Trophoblast cell (in vitro differentiated cells and primary cell): ENCODE results near the gene HADHA.

Source experiments
- DNase-seq, 2 donors: peaks; one replicate each; pipeline ENCODE4 v3.0.0-alpha.2; 2016
- H2AFZ ChIP-seq: 2 replicates; pipeline ENCODE4 v1.6.1; 2013; ENCODE audit warnings: low read length, moderate library complexity, mild to moderate bottlenecking; ENCODE audit not compliant: insufficient read depth, poor library complexity
- H2AK5ac ChIP-seq: 2 replicates; pipeline ENCODE4 v1.6.1; 2013; ENCODE audit warnings: mild to moderate bottlenecking, low read length
- H2BK120ac ChIP-seq: 2 replicates; pipeline ENCODE4 v1.6.1; 2013; ENCODE audit warnings: low read length, mild to moderate bottlenecking, moderate library complexity; ENCODE audit not compliant: insufficient read depth, poor library complexity
- H2BK12ac ChIP-seq: 2 replicates; pipeline ENCODE4 v1.6.1; 2013; ENCODE audit warnings: mild to moderate bottlenecking, low read length, moderate library complexity
- H2BK5ac ChIP-seq: 2 replicates; pipeline ENCODE4 v1.6.1; 2013; ENCODE audit warnings: low read length, low read depth, moderate library complexity, mild to moderate bottlenecking; ENCODE audit not compliant: poor library complexity
- H3K14ac ChIP-seq: 2 replicates; pipeline ENCODE4 v1.6.1; 2013; ENCODE audit warnings: mild to moderate bottlenecking, low read length
- H3K18ac ChIP-seq: 2 replicates; pipeline ENCODE4 v1.6.1; 2013; ENCODE audit warnings: mild to moderate bottlenecking, low read length
- H3K23ac ChIP-seq: 2 replicates; pipeline ENCODE4 v1.6.1; 2013; ENCODE audit warnings: low read length
- H3K27ac ChIP-seq: 2 replicates; pipeline ENCODE4 v1.5.1; 2013; ENCODE audit warnings: low read depth, mild to moderate bottlenecking, inconsistent platforms, low read length, moderate library complexity
- H3K27me3 ChIP-seq: 2 replicates; pipeline ENCODE4 v1.6.1; 2013; ENCODE audit warnings: inconsistent platforms, mild to moderate bottlenecking, low read length, moderate library complexity; ENCODE audit not compliant: insufficient read depth
- H3K36me3 ChIP-seq, 2 experiments: 1 replicate in 1 of 2; 2 replicates in 1 of 2; pipeline ENCODE4 v1.6.1; 2013; ENCODE audit warnings: low read length in 2 of 2, mild to moderate bottlenecking in 2 of 2, moderate library complexity in 1 of 2; ENCODE audit not compliant: insufficient read depth in 2 of 2, control insufficient read depth in 1 of 2
- H3K4ac ChIP-seq: 2 replicates; pipeline ENCODE4 v1.6.1; 2013; ENCODE audit warnings: low read depth, mild to moderate bottlenecking, low read length, moderate library complexity
- H3K4me1 ChIP-seq, 2 experiments: 1 replicate in 1 of 2; 2 replicates in 1 of 2; pipeline ENCODE4 v1.6.1; 2013; ENCODE audit warnings: low read length in 2 of 2, mild to moderate bottlenecking in 2 of 2, moderate library complexity in 1 of 2; ENCODE audit not compliant: insufficient read depth in 2 of 2, control insufficient read depth in 1 of 2
- H3K4me2 ChIP-seq: 2 replicates; pipeline ENCODE4 v1.6.1; 2013; ENCODE audit warnings: inconsistent platforms, mild to moderate bottlenecking, low read length, moderate library complexity
- H3K4me3 ChIP-seq: 2 replicates; pipeline ENCODE4 v1.5.1; 2013; ENCODE audit warnings: mild to moderate bottlenecking, low read depth, low read length, inconsistent platforms
- H3K79me1 ChIP-seq: one replicate; pipeline ENCODE4 v1.6.1; 2013; ENCODE audit warnings: low read length
- H3K79me2 ChIP-seq: 2 replicates; pipeline ENCODE4 v1.6.1; 2013; ENCODE audit warnings: low read length, mild to moderate bottlenecking; ENCODE audit not compliant: control insufficient read depth, insufficient read depth, poor library complexity
- H3K9ac ChIP-seq: 2 replicates; pipeline ENCODE4 v1.6.1; 2013; ENCODE audit warnings: mild to moderate bottlenecking, low read length
- H3K9me3 ChIP-seq: 2 replicates; pipeline ENCODE4 v1.6.1; 2013; ENCODE audit warnings: low read depth, mild to moderate bottlenecking, control low read depth, inconsistent platforms, low read length; ENCODE audit not compliant: insufficient read depth
- H4K12ac ChIP-seq: 2 replicates; pipeline ENCODE4 v1.6.1; 2013; ENCODE audit warnings: low read depth, mild to moderate bottlenecking, low read length, moderate library complexity
- H4K8ac ChIP-seq: 2 replicates; pipeline ENCODE4 v1.6.1; 2013; ENCODE audit warnings: low read depth, mild to moderate bottlenecking, low read length, moderate library complexity
- H4K91ac ChIP-seq: one replicate; pipeline ENCODE4 v1.6.1; 2013; ENCODE audit warnings: low read depth, mild to moderate bottlenecking, low read length, moderate library complexity
- WGBS: extraction: QIAGEN DNeasy Blood & Tissue Kit; methylation state at CpG from one replicate; pipeline ENCODE4 v1.1.7; 2013; ENCODE audit warnings: missing lambda C conversion rate; ENCODE audit not compliant: insufficient read length, insufficient coverage; ENCODE audit errors: extremely low coverage; 5-methylcytosine and 5-hydroxymethylcytosine counted together

HADHA gene

GRCh38 chr2:26185954-26186770 is 58.3 kb downstream of the HADHA start:
- peaks cover 4 to 5% of the 10 kb centered on the region in 2 experiments for H3K4me1 ChIP-seq
- H3K79me2 ChIP-seq: peaks cover 1% of the 10 kb centered on the region
- no peak overlapping the region for H2BK5ac ChIP-seq
- H3K36me3 ChIP-seq: peaks cover 13% of the 10 kb centered on the region in 2 experiments
- no peaks in the 10 kb centered on the region for H3K9me3 ChIP-seq
- no peak overlapping the region for H3K9ac ChIP-seq
- no peaks in the 10 kb centered on the region for H3K27me3 ChIP-seq
- no CpG with 5 or more reads among the region's 16 CpGs for WGBS
- H3K18ac ChIP-seq: no peak overlapping the region
- H2AK5ac ChIP-seq: no peak overlapping the region
- no peak overlapping the region for H2BK120ac ChIP-seq
- H3K4me3 ChIP-seq: no peak overlapping the region
- H3K4ac ChIP-seq: no peak overlapping the region
- H2AFZ ChIP-seq: no peak overlapping the region
- DNase-seq: no peak
- H2BK12ac ChIP-seq: no peak overlapping the region
- H3K14ac ChIP-seq: no peak overlapping the region
- peaks cover 4% of the 10 kb centered on the region for H3K79me1 ChIP-seq
- no peak overlapping the region for H4K8ac ChIP-seq
- no peak overlapping the region for H3K4me2 ChIP-seq
- no peak overlapping the region for H3K23ac ChIP-seq
- H4K91ac ChIP-seq: no peak overlapping the region
- no peak overlapping the region for H4K12ac ChIP-seq
- no peak overlapping the region for H3K27ac ChIP-seq

- Histone ChIP-seq H3K4ac (no peak overlapping the region), H4K91ac (peak overlapping the region; percentile 61), H2BK5ac (peak overlapping the region; percentile 9), H3K4me3 (peak overlapping the region; percentile 69), H2AK5ac (no peak overlapping the region), H4K12ac (peak overlapping the region; percentile 90), H3K36me3 (peaks cover 5 to 6% of the 10 kb centered on the region in 2 experiments), H3K4me2 (peak overlapping the region; percentile 76), H3K14ac (peak overlapping the region; percentile 77), H3K23ac (no peak overlapping the region), H2BK120ac (peak overlapping the region; percentile 60), H3K27ac (no peak overlapping the region), H3K79me2 (peaks cover 1% of the 10 kb centered on the region), H3K79me1 (peaks cover 4% of the 10 kb centered on the region), H3K18ac (no peak overlapping the region), H3K9ac (peak overlapping the region; percentile 20), H3K4me1 (peaks cover 4 to 5% of the 10 kb centered on the region in 2 experiments), H2BK12ac (no peak overlapping the region), H4K8ac (peak overlapping the region; percentile 88), H2AFZ (peak overlapping the region; percentile 56), H3K9me3 (no peaks in the 10 kb centered on the region), H3K27me3 (no peaks in the 10 kb centered on the region)
- DNase-seq: no peak
- WGBS: no CpG with 5 or more reads among the region's 20 CpGs
These were observed 59.0 kb downstream of the HADHA start for GRCh38 chr2:26185304-26185928.

- Histone ChIP-seq H2AK5ac (no peak overlapping the region), H2BK12ac (peak overlapping the region; percentile 45), H4K91ac (peak overlapping the region; percentile 61), H3K4me1 (peaks cover 4 to 5% of the 10 kb centered on the region in 2 experiments), H4K12ac (peak overlapping the region; percentile 90), H3K23ac (no peak overlapping the region), H3K9me3 (no peaks in the 10 kb centered on the region), H3K14ac (peak overlapping the region; percentile 77), H4K8ac (peak overlapping the region; percentile 88), H3K27ac (no peak overlapping the region), H3K4ac (peak overlapping the region; percentile 16), H3K18ac (peak overlapping the region; percentile 70), H3K36me3 (no peaks in the 10 kb centered on the region), H2AFZ (peak overlapping the region; percentile 56), H3K9ac (no peak overlapping the region), H3K4me2 (peak overlapping the region; percentile 76), H3K79me1 (peaks cover 4% of the 10 kb centered on the region), H3K4me3 (peak overlapping the region; percentile 69), H3K27me3 (peaks cover 2% of the 10 kb centered on the region), H3K79me2 (peaks cover 1% of the 10 kb centered on the region), H2BK5ac (peak overlapping the region; percentile 9), H2BK120ac (peak overlapping the region; percentile 60)
- no CpG with 5 or more reads among the region's 114 CpGs for WGBS
- peak; percentile 37 to 80 for DNase-seq
These were observed 59.7 kb downstream of the HADHA start for GRCh38 chr2:26184555-26185303.

- H4K8ac ChIP-seq: peak overlapping the region; percentile 69
- H3K4me3 ChIP-seq: peak overlapping the region; percentile 67
- peaks cover 2% of the 10 kb centered on the region for H3K27me3 ChIP-seq
- peaks cover 1% of the 10 kb centered on the region for H3K79me2 ChIP-seq
- peaks cover 4 to 10% of the 10 kb centered on the region in 2 experiments for H3K4me1 ChIP-seq
- no peak overlapping the region for H2BK12ac ChIP-seq
- DNase-seq: no peak
- H3K9ac ChIP-seq: no peak overlapping the region
- H2BK120ac ChIP-seq: no peak overlapping the region
- no peak overlapping the region for H2BK5ac ChIP-seq
- no peak overlapping the region for H2AK5ac ChIP-seq
- H4K91ac ChIP-seq: peak overlapping the region; percentile 13
- peak overlapping the region; percentile 76 for H3K4me2 ChIP-seq
- peaks cover 4% of the 10 kb centered on the region for H3K79me1 ChIP-seq
- H3K36me3 ChIP-seq: no peaks in the 10 kb centered on the region
- no peak overlapping the region for H3K4ac ChIP-seq
- H3K27ac ChIP-seq: no peak overlapping the region
- peak overlapping the region; percentile 35 for H2AFZ ChIP-seq
- H3K14ac ChIP-seq: no peak overlapping the region
- peak overlapping the region; percentile 65 for H4K12ac ChIP-seq
- no peak overlapping the region for H3K23ac ChIP-seq
- no CpG with 5 or more reads among the region's 34 CpGs for WGBS
- peak overlapping the region; percentile 39 for H3K18ac ChIP-seq
- no peaks in the 10 kb centered on the region for H3K9me3 ChIP-seq
These were observed 60.3 kb downstream of the HADHA start for GRCh38 chr2:26184121-26184520.
